Measurements from ENCODE around the gene NPTN.
"Not testable (repeated sequence)": the region's sequence is repeated elsewhere in the genome, so short reads cannot be mapped to it uniquely, and the experiment has no call there.

NPTN gene

GRCh38 chr15:73573037-73573436 is 60.2 kb downstream of the NPTN start:
- no peak for DNase-seq (ENCODE audit: extremely low read depth in 1 of 2, low read depth in 1 of 2)

GRCh38 chr15:73572296-73572695 is 60.9 kb downstream of the NPTN start:
- DNase-seq (ENCODE audit: extremely low read depth in 1 of 2, low read depth in 1 of 2): no peak

- no peak for DNase-seq (ENCODE audit: extremely low read depth in 1 of 2, low read depth in 1 of 2)
Observed at GRCh38 chr15:73571346-73571745, 61.8 kb downstream of the NPTN start.

GRCh38 chr15:73570355-73571032 is 62.7 kb downstream of the NPTN start:
- no peak for DNase-seq (ENCODE audit: extremely low read depth in 1 of 2, low read depth in 1 of 2)

- DNase-seq (ENCODE audit: extremely low read depth in 1 of 2, low read depth in 1 of 2): no peak
Observed at GRCh38 chr15:73569361-73569760, 63.8 kb downstream of the NPTN start.

- no peak for DNase-seq (ENCODE audit: extremely low read depth in 1 of 2, low read depth in 1 of 2)
Observed at GRCh38 chr15:73568564-73569280, 64.5 kb downstream of the NPTN start.

GRCh38 chr15:73567020-73567419 is 66.2 kb downstream of the NPTN start:
- DNase-seq (ENCODE audit: extremely low read depth in 1 of 2, low read depth in 1 of 2): no peak

GRCh38 chr15:73564255-73564654 is 68.9 kb downstream of the NPTN start:
- no peak for DNase-seq (ENCODE audit: extremely low read depth in 1 of 2, low read depth in 1 of 2)

- DNase-seq (ENCODE audit: extremely low read depth in 1 of 2, low read depth in 1 of 2): no peak
Observed at GRCh38 chr15:73560501-73561117, 72.6 kb downstream of the NPTN start.

- no peak for DNase-seq (ENCODE audit: extremely low read depth in 1 of 2, low read depth in 1 of 2)
Observed at GRCh38 chr15:73558529-73558928, 74.7 kb downstream of the NPTN start.

- DNase-seq (ENCODE audit: extremely low read depth in 1 of 2, low read depth in 1 of 2): no peak
Observed at GRCh38 chr15:73555080-73555479, 78.1 kb downstream of the NPTN start.

- DNase-seq (ENCODE audit: extremely low read depth in 1 of 2, low read depth in 1 of 2): no peak
Observed at GRCh38 chr15:73550190-73550589, 83.0 kb downstream of the NPTN start.

GRCh38 chr15:73548925-73549324 is 84.3 kb downstream of the NPTN start:
- not testable (repeated sequence) for DNase-seq (ENCODE audit: extremely low read depth in 1 of 2, low read depth in 1 of 2)

- DNase-seq (ENCODE audit: extremely low read depth in 1 of 2, low read depth in 1 of 2): no peak
Observed at GRCh38 chr15:73541479-73541878, 91.7 kb downstream of the NPTN start.

- no peak for DNase-seq (ENCODE audit: extremely low read depth in 1 of 2, low read depth in 1 of 2)
Observed at GRCh38 chr15:73540161-73540560, 93.0 kb downstream of the NPTN start.

GRCh38 chr15:73539212-73540128 is 93.7 kb downstream of the NPTN start:
- no peak for DNase-seq (ENCODE audit: extremely low read depth in 1 of 2, low read depth in 1 of 2)

- no peak for DNase-seq (ENCODE audit: extremely low read depth in 1 of 2, low read depth in 1 of 2)
Observed at GRCh38 chr15:73538563-73539211, 94.5 kb downstream of the NPTN start.

- no peak for DNase-seq (ENCODE audit: extremely low read depth in 1 of 2, low read depth in 1 of 2)
Observed at GRCh38 chr15:73538123-73538522, 95.1 kb downstream of the NPTN start.

- no peak for DNase-seq (ENCODE audit: extremely low read depth in 1 of 2, low read depth in 1 of 2)
Observed at GRCh38 chr15:73530649-73531048, 102.5 kb downstream of the NPTN start.

- no peak for DNase-seq (ENCODE audit: extremely low read depth in 1 of 2, low read depth in 1 of 2)
Observed at GRCh38 chr15:73527598-73527997, 105.6 kb downstream of the NPTN start.

GRCh38 chr15:73524919-73525318 is 108.3 kb downstream of the NPTN start:
- no peak for DNase-seq (ENCODE audit: extremely low read depth in 1 of 2, low read depth in 1 of 2)
